Aorta (tissue), 5 donors: Measurements from ENCODE around the gene CDK5R1. TPM values are rescaled to one million over a fixed set of nuclear protein-coding genes. Genes with fewer than 3 reads are reported as not detected.
A peak's percentile ranks its signal among the peaks of the same experiment; 100 is the strongest.

Experiments used
- ATAC-seq: fragments of 200-7000 bp; cut with Tn5 transposase; one replicate; pipeline ENCODE4 v1.9.1; 2022; ENCODE audit warnings: moderate library complexity; ENCODE audit not compliant: low FRiP score
- DNase-seq, 2 donors: peaks; one replicate each; pipeline ENCODE4 v3.0.0-alpha.2; 2020
- H3K27ac ChIP-seq, 2 donors: one replicate each; pipeline ENCODE4 v1.5.1; 2013; ENCODE audit warnings: low read length in 2 of 2, mild to moderate bottlenecking in 2 of 2, moderate library complexity in 2 of 2, control low read depth in 1 of 2, inconsistent platforms in 1 of 2, low read depth in 1 of 2
- H3K27me3 ChIP-seq, 2 donors: one replicate each; pipeline ENCODE4 v1.6.1; 2013; ENCODE audit warnings: control low read depth in 1 of 2, low read length in 1 of 2, mild to moderate bottlenecking in 1 of 2, moderate library complexity in 1 of 2; ENCODE audit not compliant: insufficient read depth in 2 of 2, control insufficient read depth in 1 of 2
- H3K36me3 ChIP-seq, 2 donors: one replicate each; pipeline ENCODE4 v1.6.1; 2013; ENCODE audit warnings: control low read depth in 1 of 2, low read length in 1 of 2, mild to moderate bottlenecking in 1 of 2; ENCODE audit not compliant: insufficient read depth in 2 of 2, control insufficient read depth in 1 of 2
- H3K4me1 ChIP-seq, 2 donors: one replicate each; pipeline ENCODE4 v1.6.1; 2013; ENCODE audit warnings: low read length in 2 of 2, control low read depth in 1 of 2, mild to moderate bottlenecking in 1 of 2, moderate library complexity in 1 of 2; ENCODE audit not compliant: insufficient read depth in 2 of 2, control insufficient read depth in 1 of 2
- H3K4me3 ChIP-seq, 2 donors: one replicate each; pipeline ENCODE4 v1.5.1; 2013; ENCODE audit warnings: low read length in 2 of 2, control low read depth in 1 of 2, mild to moderate bottlenecking in 1 of 2
- H3K9me3 ChIP-seq: one replicate; pipeline ENCODE4 v1.6.1; 2013; ENCODE audit warnings: mild to moderate bottlenecking, low read length; ENCODE audit not compliant: control insufficient read depth
- WGBS, 2 donors: extraction: QIAGEN DNeasy Blood & Tissue Kit; methylation state at CpG; one replicate each; pipeline ENCODE4 v1.1.7; 2013; 5-methylcytosine and 5-hydroxymethylcytosine counted together
- intact Hi-C, 2 donors: fragments of 100-400 bp; cut with DNase I; formaldehyde crosslinking; loops; one replicate each; pipeline versions ENCODE4 v1.14.2 to v1.15.0; 2022
- polyA plus RNA-seq, 2 donors: library from polyadenylated mRNA; stranded (reverse); fragments of 200-250 nt; gene quantifications; one replicate each; pipeline ENCODE4 v1.2.3, GENCODE V29; 2013
- total RNA-seq, 2 donors: library from RNA; stranded (reverse); fragmentation: NEBNext Ultra II Directional; extraction: Animal tissue kit (Norgen Biotek cat#: 25700); gene quantifications; one replicate each; pipeline ENCODE4 v1.2.1, GENCODE V29; 2021
- donor health status: healthy with polysubstance abuse.
- donor health status: Bipolar disorder and iron deficiency.
- donor health status: DM: no; HTN: no; CAD: no.
- donor health status: DM: no; HTN: no; CAD: no.
- donor health status: DM: yes; HTN: yes; CAD: no.

Gene CDK5R1
- total and polyA plus RNA-seq, 4 donors: under 0.01 to 1.0 (median 0.67) TPM

GRCh38 chr17:32513579-32513978 lies 26.8 kb downstream of the CDK5R1 start:
- no peaks in the 10 kb centered on the region for H3K4me1 ChIP-seq
- H3K4me3 ChIP-seq: no peak overlapping the region
- 85 to 88% methylated on average over 3 of the region's 3 CpGs for WGBS, 2 donors
- no peak overlapping the region for H3K27ac ChIP-seq
- H3K9me3 ChIP-seq: no peaks in the 10 kb centered on the region
- H3K27me3 ChIP-seq: no peaks in the 10 kb centered on the region
- DNase-seq: no peak
- H3K36me3 ChIP-seq: no peaks in the 10 kb centered on the region
- intact Hi-C loops: no loop called here
- ATAC-seq: no peak

- Histone ChIP-seq H3K4me3 (no peak overlapping the region), H3K27ac (no peak overlapping the region), H3K4me1 (no peaks in the 10 kb centered on the region), H3K36me3 (no peaks in the 10 kb centered on the region), H3K9me3 (no peaks in the 10 kb centered on the region), H3K27me3 (no peaks in the 10 kb centered on the region)
- 70 to 76% methylated on average over 4 of the region's 4 CpGs for WGBS, 2 donors
- intact Hi-C loops: no loop called here
- DNase-seq: no peak
- ATAC-seq: no peak
These were observed 27.8 kb downstream of the CDK5R1 start for GRCh38 chr17:32514606-32515005.

DNA sequence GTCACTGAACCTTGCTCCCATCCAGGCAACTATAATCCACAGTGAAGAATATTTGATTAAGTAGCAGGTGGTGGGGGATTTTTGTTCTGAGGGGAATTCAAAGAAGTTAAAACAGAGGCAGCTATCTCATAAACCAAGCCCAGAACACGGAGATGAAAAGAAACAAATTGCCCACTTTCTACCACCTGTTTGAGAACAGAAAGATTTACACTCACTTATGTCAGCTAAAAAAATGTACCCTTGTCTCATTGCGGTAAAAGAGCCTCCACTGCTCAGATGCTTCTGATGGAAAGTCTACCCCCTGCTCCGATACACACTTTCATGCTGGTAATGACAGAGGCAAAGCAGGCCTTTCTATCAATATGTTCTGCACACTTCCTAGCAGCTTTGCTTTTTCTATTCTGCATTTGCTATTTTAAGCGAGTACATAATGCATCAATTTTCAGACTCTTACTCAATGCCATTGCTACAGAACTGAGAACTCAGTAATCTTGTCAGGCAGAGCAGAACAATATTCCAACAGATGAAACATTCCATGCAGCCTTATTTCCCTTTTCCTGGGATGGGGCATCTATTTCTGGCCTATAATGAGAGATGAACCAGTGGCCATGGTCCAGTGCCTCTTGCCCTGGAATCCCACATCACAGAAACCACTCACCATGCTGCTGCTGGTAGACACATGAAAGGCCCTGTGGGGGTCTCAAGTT lies 29.0 kb downstream of the CDK5R1 start:
- Histone ChIP-seq H3K9me3 (no peaks in the 10 kb centered on the region), H3K4me1 (no peaks in the 10 kb centered on the region), H3K36me3 (no peaks in the 10 kb centered on the region), H3K4me3 (no peak overlapping the region), H3K27ac (no peak overlapping the region), H3K27me3 (no peaks in the 10 kb centered on the region)
- no peak for ATAC-seq
- DNase-seq: no peak
- 94 to 95% methylated on average over 4 of the region's 4 CpGs for WGBS, 2 donors
- intact Hi-C loops: no loop called here

- ATAC-seq (no peak), DNase-seq (no peak)
- Histone ChIP-seq H3K36me3 (no peaks in the 10 kb centered on the region), H3K27me3 (no peaks in the 10 kb centered on the region), H3K9me3 (no peaks in the 10 kb centered on the region), H3K4me3 (no peak overlapping the region), H3K4me1 (no peaks in the 10 kb centered on the region), H3K27ac (no peak overlapping the region)
- 14 to 94% methylated on average over 2 of the region's 2 CpGs for WGBS, 2 donors
- intact Hi-C loops: no loop called here
These were observed 29.7 kb downstream of the CDK5R1 start for GRCh38 chr17:32516450-32516849.

DNA sequence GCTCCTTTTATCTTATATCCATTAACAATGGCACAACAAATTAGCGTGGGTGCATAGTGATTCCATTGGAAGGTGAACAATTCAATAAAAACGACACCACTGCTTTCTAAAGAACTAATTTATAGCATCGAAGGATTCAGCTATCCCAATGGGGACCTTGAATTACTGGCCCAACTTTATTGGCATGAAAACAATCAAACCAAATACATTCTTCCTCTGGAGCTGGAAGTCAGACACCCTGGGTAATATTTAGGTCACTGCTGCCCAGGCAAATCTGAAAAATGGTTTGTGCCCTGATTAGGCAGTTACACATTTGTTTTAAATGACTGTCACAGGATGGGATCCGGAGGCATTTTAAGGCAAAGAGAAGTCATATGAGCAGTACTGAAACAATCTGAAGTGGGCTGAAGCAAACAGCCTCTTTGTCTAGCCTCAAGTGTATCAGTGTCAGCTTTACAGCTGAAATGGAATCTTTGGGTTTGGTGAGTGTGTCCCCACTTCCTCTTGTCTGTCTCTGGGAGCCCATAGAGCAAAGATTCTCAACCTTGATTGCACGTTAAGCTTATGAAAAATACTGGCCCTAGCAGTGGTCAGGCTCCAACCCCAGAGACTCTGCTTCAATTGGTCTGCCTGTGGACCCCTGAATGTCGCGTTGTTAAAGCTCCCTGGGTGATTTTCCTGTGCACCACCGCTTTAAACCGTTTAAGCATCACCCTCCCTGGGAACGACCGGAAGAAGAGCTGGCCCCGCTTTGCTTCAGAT lies 30.3 kb downstream of the CDK5R1 start:
- no peaks in the 10 kb centered on the region for H3K27me3 ChIP-seq
- WGBS, 2 donors: 89 to 90% methylated on average over 12 of the region's 12 CpGs
- H3K27ac ChIP-seq: no peak overlapping the region
- no peaks in the 10 kb centered on the region for H3K9me3 ChIP-seq
- DNase-seq (no peak), ATAC-seq (no peak)
- H3K4me3 ChIP-seq: no peak overlapping the region
- H3K4me1 ChIP-seq: no peaks in the 10 kb centered on the region
- no peaks in the 10 kb centered on the region for H3K36me3 ChIP-seq
- intact Hi-C loops: no loop called here

- DNase-seq (no peak), ATAC-seq (no peak)
- Histone ChIP-seq H3K9me3 (no peaks in the 10 kb centered on the region), H3K27me3 (no peaks in the 10 kb centered on the region), H3K4me1 (no peaks in the 10 kb centered on the region), H3K36me3 (no peaks in the 10 kb centered on the region), H3K4me3 (no peak overlapping the region), H3K27ac (no peak overlapping the region)
- WGBS, 2 donors: 95 to 97% methylated on average over 5 to 7 of the region's 7 CpGs
- intact Hi-C loops: no loop called here
These were observed 31.2 kb downstream of the CDK5R1 start for GRCh38 chr17:32517982-32518381.

DNA sequence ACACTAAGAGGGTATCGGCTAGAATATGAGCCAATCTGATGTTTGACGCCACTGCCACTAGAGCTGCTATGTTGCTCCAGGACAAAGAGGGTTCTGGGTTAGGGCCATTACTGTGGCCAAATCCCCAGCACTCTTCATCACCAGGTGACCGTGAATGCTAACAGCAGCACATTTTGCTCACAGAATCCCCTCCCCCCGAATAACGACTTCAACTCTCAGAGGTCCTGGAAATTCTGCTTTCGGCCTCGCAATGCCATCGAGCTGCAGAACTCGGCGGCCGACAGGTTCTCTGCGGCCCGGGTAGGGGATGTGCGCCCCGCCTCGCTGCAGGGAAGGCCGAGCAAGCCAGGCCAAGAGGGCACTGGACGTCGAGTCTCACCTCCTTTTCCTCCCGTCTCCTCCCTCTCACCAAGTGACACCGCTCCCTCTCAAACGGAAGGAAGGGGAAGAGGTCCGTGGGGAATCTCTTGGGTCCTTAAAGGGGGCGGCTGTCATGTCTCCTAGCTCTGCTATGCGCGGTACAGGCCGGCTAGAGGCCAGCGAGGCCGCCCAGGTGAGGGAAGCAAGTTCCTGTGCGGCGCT lies 31.9 kb downstream of the CDK5R1 start:
- ATAC-seq: peak; percentile 12
- Histone ChIP-seq H3K27me3 (no peaks in the 10 kb centered on the region), H3K36me3 (no peaks in the 10 kb centered on the region), H3K27ac (no peak overlapping the region), H3K4me3 (peak overlapping the region in 1 of 2 donors; percentile 56), H3K9me3 (no peaks in the 10 kb centered on the region), H3K4me1 (no peaks in the 10 kb centered on the region)
- intact Hi-C loops: no loop called here
- 52 to 65% methylated on average over 31 of the region's 31 CpGs for WGBS, 2 donors
- DNase-seq: no peak

GRCh38 chr17:32519228-32520103 lies 32.7 kb downstream of the CDK5R1 start:
- intact Hi-C loops: no loop called here
- H3K4me1 ChIP-seq: no peaks in the 10 kb centered on the region
- no peaks in the 10 kb centered on the region for H3K27me3 ChIP-seq
- H3K4me3 ChIP-seq: peak overlapping the region in 1 of 2 donors; percentile 56
- 1% methylated on average over 38 to 61 of the region's 61 CpGs for WGBS, 2 donors
- peak; percentile 69 for ATAC-seq
- H3K36me3 ChIP-seq: no peaks in the 10 kb centered on the region
- peak in 1 of 2 donors; percentile 83 for DNase-seq
- no peaks in the 10 kb centered on the region for H3K9me3 ChIP-seq
- H3K27ac ChIP-seq: no peak overlapping the region
